IMR-90 (cell line): ENCODE measurements around the gene PARD3. TPM values are rescaled to one million over a fixed set of nuclear protein-coding genes. Genes with fewer than 3 reads are reported as not detected.

Source experiments
- ATAC-seq: fragments of 200-7000 bp; cut with Tn5 transposase; 2 replicates; pipeline ENCODE4 v1.9.1; 2020; ENCODE audit warnings: low read depth, mild to moderate bottlenecking, moderate library complexity
- BruUV-seq: library from RNA; stranded (reverse); fragments of 400-500 nt; replicated peaks from 2 replicates; lab custom pipeline; 2021; lab: Mats Ljungman, UMichigan
- CTCF ChIA-PET: fragments of 300-600 bp; formaldehyde crosslinking; extraction: SDS; loops from one replicate; lab custom pipeline; 2021; ENCODE audit warnings: antibody characterized with exemption; lab: Yijun Ruan, JAX
- POLR2A ChIA-PET: fragments of 300-600 bp; sonication (Branson Sonifier 250); formaldehyde crosslinking; loops from one replicate; lab custom pipeline; 2022; ENCODE audit warnings: antibody characterized with exemption; ENCODE audit not compliant: unreplicated experiment; lab: Charles Lee
- DNase-seq: peaks from one replicate; pipeline ENCODE4 v3.0.0; 2013
- H2AFZ ChIP-seq: replicated peaks from 2 replicates; pipeline ENCODE3; 2013; ENCODE audit warnings: low read length, mild to moderate bottlenecking; ENCODE audit not compliant: poor library complexity
- H2AK5ac ChIP-seq: 2 replicates; pipeline ENCODE4 v1.6.1; 2013; ENCODE audit warnings: low read depth, low read length, inconsistent platforms
- H2AK9ac ChIP-seq: replicated peaks from 2 replicates; pipeline ENCODE3; 2013; ENCODE audit warnings: mild to moderate bottlenecking, low read depth, low read length, moderate library complexity; ENCODE audit not compliant: poor library complexity
- H2BK120ac ChIP-seq: 2 replicates; pipeline ENCODE4 v1.6.1; 2013; ENCODE audit warnings: low read depth, low read length, inconsistent platforms
- H2BK15ac ChIP-seq: 3 replicates; pipeline ENCODE4 v1.6.1; 2013; ENCODE audit warnings: low read depth, low read length, inconsistent platforms
- H2BK20ac ChIP-seq: 2 replicates; pipeline ENCODE4 v1.6.1; 2013; ENCODE audit warnings: low read depth, mild to moderate bottlenecking, inconsistent platforms, low read length, moderate library complexity
- H2BK5ac ChIP-seq: 2 replicates; pipeline ENCODE4 v1.6.1; 2013; ENCODE audit warnings: mild to moderate bottlenecking, low read depth, low read length, inconsistent platforms; ENCODE audit not compliant: poor library complexity, severe bottlenecking
- H3K14ac ChIP-seq: replicated peaks from 2 replicates; pipeline ENCODE4 v1.6.1; 2013; ENCODE audit warnings: low read depth, low read length, inconsistent platforms
- H3K18ac ChIP-seq: 2 replicates; pipeline ENCODE4 v1.6.1; 2013; ENCODE audit warnings: low read depth, low read length, control low read depth
- H3K23ac ChIP-seq: 2 replicates; pipeline ENCODE4 v1.6.1; 2013; ENCODE audit warnings: low read depth, low read length, inconsistent platforms
- H3K27ac ChIP-seq: 2 replicates; pipeline ENCODE4 v1.5.1; 2013; ENCODE audit warnings: mild to moderate bottlenecking, control low read depth, low read length; ENCODE audit not compliant: insufficient read depth
- H3K27me3 ChIP-seq: 2 replicates; pipeline ENCODE4 v1.6.1; 2013; ENCODE audit warnings: low read length; ENCODE audit not compliant: control insufficient read depth, insufficient read depth
- H3K36me3 ChIP-seq: 2 replicates; pipeline ENCODE4 v1.6.1; 2013; ENCODE audit warnings: low read length, mixed read lengths; ENCODE audit not compliant: control insufficient read depth, insufficient read depth
- H3K4ac ChIP-seq: 2 replicates; pipeline ENCODE4 v1.6.1; 2013; ENCODE audit warnings: low read depth, low read length, inconsistent platforms
- H3K4me1 ChIP-seq: 2 replicates; pipeline ENCODE4 v1.6.1; 2013; ENCODE audit warnings: low read length, mixed read lengths; ENCODE audit not compliant: control insufficient read depth, insufficient read depth
- H3K4me2 ChIP-seq: 2 replicates; pipeline ENCODE4 v1.6.1; 2013; ENCODE audit warnings: low read depth, mild to moderate bottlenecking, control low read depth, low read length, moderate library complexity
- H3K4me3 ChIP-seq: 2 replicates; pipeline ENCODE4 v1.5.1; 2013; ENCODE audit warnings: low read depth, mild to moderate bottlenecking, control low read depth, low read length, moderate library complexity; ENCODE audit not compliant: insufficient read depth
- H3K56ac ChIP-seq: 2 replicates; pipeline ENCODE4 v1.6.1; 2013; ENCODE audit warnings: low read length, inconsistent platforms; ENCODE audit not compliant: insufficient read depth; ENCODE audit errors: extremely low read depth
- H3K79me1 ChIP-seq, 2 experiments: 2 replicates each; pipeline ENCODE4 v1.6.1; 2013; ENCODE audit warnings: low read length in 2 of 2, inconsistent platforms in 1 of 2, low read depth in 1 of 2
- H3K9ac ChIP-seq: 2 replicates; pipeline ENCODE4 v1.6.1; 2013; ENCODE audit warnings: low read depth, low read length, control low read depth
- H3K9me1 ChIP-seq: 2 replicates; pipeline ENCODE4 v1.6.1; 2013; ENCODE audit warnings: low read length, inconsistent platforms; ENCODE audit not compliant: insufficient read depth
- H3K9me3 ChIP-seq: 2 replicates; pipeline ENCODE4 v1.6.1; 2013; ENCODE audit warnings: low read length; ENCODE audit not compliant: control insufficient read depth, insufficient read depth
- H4K20me1 ChIP-seq: 2 replicates; pipeline ENCODE4 v1.6.1; 2013; ENCODE audit warnings: low read length, inconsistent platforms; ENCODE audit not compliant: insufficient read depth
- H4K5ac ChIP-seq: 2 replicates; pipeline ENCODE4 v1.6.1; 2013; ENCODE audit warnings: mild to moderate bottlenecking, low read depth, low read length, control low read depth
- H4K8ac ChIP-seq, 2 experiments: 2 replicates each; pipeline ENCODE4 v1.6.1; 2013; ENCODE audit warnings: low read depth in 2 of 2, low read length in 2 of 2, control low read depth in 1 of 2, inconsistent platforms in 1 of 2
- H4K91ac ChIP-seq: 2 replicates; pipeline ENCODE4 v1.6.1; 2013; ENCODE audit warnings: low read depth, low read length, inconsistent platforms; ENCODE audit not compliant: insufficient read depth
- CEBPB ChIP-seq: IDR thresholded peaks from 2 replicates; pipeline ENCODE4 v1.6.1; 2012; ENCODE audit warnings: low read depth, low read length, improper control_type of control experiment
- FOS ChIP-seq: fragments of 150-350 bp; IDR thresholded peaks from 2 replicates; pipeline ENCODE4 v1.6.1; 2016; ENCODE audit warnings: low read depth, low read length
- WGBS, 2 experiments: methylation state at CpG; one replicate each; pipeline versions ENCODE4 v1.1.5 to v1.1.7; 2013; ENCODE audit warnings: missing lambda C conversion rate in 2 of 2; ENCODE audit not compliant: insufficient read length in 1 of 2; ENCODE audit errors: extremely low coverage in 2 of 2; 5-methylcytosine and 5-hydroxymethylcytosine counted together
- dilution Hi-C: fragments of 300-500 bp; cut with HindIII; formaldehyde crosslinking; loops from one replicate; pipeline ENCODE4 v1.14.3; 2018; ENCODE audit warnings: low sequenced_read_pairs; ENCODE audit not compliant: unreplicated experiment
- in situ Hi-C: fragments of 300-500 bp; cut with MboI; formaldehyde crosslinking; loops from 3 replicates; pipeline ENCODE4 v1.14.3; 2019; ENCODE audit warnings: low sequenced_read_pairs, inconsistent platforms, mixed read lengths
- intact Hi-C: fragments of 100-400 bp; cut with micrococcal nuclease; formaldehyde crosslinking; loops from 2 replicates; pipeline ENCODE4 v1.10.0; 2022
- polyA plus RNA-seq, 3 experiments: library from polyadenylated mRNA; depleted of rRNA; stranded (reverse); fragments of >200 nt; gene quantifications; 2 replicates each; pipeline ENCODE4 v1.2.3, GENCODE V29; 2012; ENCODE audit warnings: low replicate concordance in 1 of 3
- total RNA-seq: library from RNA; depleted of rRNA; stranded (reverse); fragments of >200 nt; gene quantifications from 2 replicates; pipeline ENCODE4 v1.2.3, GENCODE V29; 2012

Gene PARD3
- total and polyA plus RNA-seq, 2 of the 4 experiments (the other 2 are of a cell fraction) = 14.6 to 37.5 TPM

DNA sequence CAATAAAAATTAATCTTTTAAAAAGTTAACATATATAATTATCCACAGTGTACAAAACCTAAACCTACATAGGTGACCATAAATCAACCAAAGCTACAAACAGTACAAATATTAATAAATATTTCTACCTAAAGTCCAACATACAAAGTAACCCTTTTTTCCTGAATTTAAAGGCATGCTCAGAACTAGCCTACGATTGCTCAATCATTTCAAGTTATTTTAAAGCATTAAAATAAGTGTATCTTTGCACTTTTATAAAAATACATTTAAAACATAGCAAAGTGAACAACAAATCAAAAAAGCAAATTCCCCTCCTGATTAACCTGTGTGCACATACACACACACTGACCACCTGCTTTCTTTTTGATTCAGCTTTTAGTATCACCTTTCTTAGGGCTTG is 202.2 kb downstream of the PARD3 start:
- H3K9me1 ChIP-seq = peaks cover 3% of the 10 kb centered on the region; the same call in 1 of the 2 replicates
- no CpG with 5 or more reads among the region's 1 CpG for WGBS, 2 experiments
- no peak overlapping the region for H4K91ac ChIP-seq
- dilution Hi-C loops (no loop called here), in situ Hi-C loops (no loop called here), intact Hi-C loops (no loop called here)
- no peak overlapping the region for H4K8ac ChIP-seq
- CTCF ChIA-PET = interaction anchor here (0.7 to 1.7 kb wide), 2 partner anchors 13 to 25 kb away, joined by 3 to 5 read pairs; no protein-coding TSS in a partner anchor
- no peaks in the 10 kb centered on the region for H3K36me3 ChIP-seq
- H3K4me1 ChIP-seq = peaks cover under 1% of the 10 kb centered on the region; the same call in 1 of the 2 replicates
- H3K4me2 ChIP-seq = no peak overlapping the region
- H3K4me3 ChIP-seq = no peak overlapping the region
- H4K5ac ChIP-seq = no peak overlapping the region
- no peak overlapping the region for H3K23ac ChIP-seq
- no peak overlapping the region for H2AFZ ChIP-seq
- no peak overlapping the region for H2BK5ac ChIP-seq
- H3K9me3 ChIP-seq = no peaks in the 10 kb centered on the region
- H3K79me1 ChIP-seq = peaks cover 13 to 15% of the 10 kb centered on the region in 2 experiments; a peak in 3 of 4 replicates
- H3K27ac ChIP-seq = no peak overlapping the region
- no peak overlapping the region for H3K18ac ChIP-seq
- H3K56ac ChIP-seq = no peak overlapping the region
- BruUV-seq = no TSS peak
- POLR2A ChIA-PET = no interaction called here
- H2AK9ac ChIP-seq = no peak overlapping the region
- no peak for DNase-seq
- TF ChIP-seq CEBPB (peak; percentile 76), FOS (no peak)
- no peaks in the 10 kb centered on the region for H3K27me3 ChIP-seq
- no peak overlapping the region for H2BK120ac ChIP-seq
- H3K9ac ChIP-seq = no peak overlapping the region
- H2BK20ac ChIP-seq = no peak overlapping the region
- H3K14ac ChIP-seq = no peak overlapping the region
- no peak for ATAC-seq
- no peak overlapping the region for H2BK15ac ChIP-seq
- no peak overlapping the region for H3K4ac ChIP-seq
- no peak overlapping the region for H2AK5ac ChIP-seq
- H4K20me1 ChIP-seq = no peaks in the 10 kb centered on the region; the same call in 1 of the 2 replicates
